GM18499 (cell line): ENCODE results near the gene TRIM29.
"Not testable (repeated sequence)": the region's sequence is repeated elsewhere in the genome, so short reads cannot be mapped to it uniquely, and the experiment has no call there.

Experiments used
- ATAC-seq: cut with Tn5 transposase; IDR thresholded peaks from one replicate; pipeline ENCODE4 v1.9.1; 2021; ENCODE audit warnings: moderate number of reproducible peaks; ENCODE audit not compliant: insufficient read depth, unreplicated experiment

The TRIM29 gene

GRCh38 chr11:120172054-120172911 lies 34.4 kb upstream of the TRIM29 start:
- ATAC-seq: no peak

DNA sequence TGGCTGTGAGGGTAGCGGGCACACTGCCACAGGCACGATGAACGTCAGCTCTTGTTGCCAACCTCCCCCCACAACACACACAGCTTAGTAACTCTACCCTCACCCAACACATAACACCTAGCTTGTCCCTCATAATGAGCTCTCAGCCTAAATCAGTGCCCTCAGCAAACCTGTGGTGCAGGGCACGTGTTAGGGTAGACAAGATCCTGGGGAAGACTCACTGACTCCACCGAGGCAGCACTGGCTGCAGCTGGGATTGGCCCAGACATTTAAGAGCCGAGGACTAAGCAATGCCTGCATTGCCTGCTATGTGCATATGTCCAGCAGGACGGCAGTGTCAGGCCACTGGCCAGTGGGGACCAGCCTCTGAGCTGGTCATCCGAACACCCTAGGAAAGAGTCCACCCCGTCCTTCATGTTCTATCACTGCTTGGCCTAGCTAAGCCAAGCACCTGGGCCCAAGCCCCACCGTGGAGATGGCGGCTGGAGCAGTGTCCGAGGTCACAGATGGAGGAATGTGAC lies 32.9 kb upstream of the TRIM29 start:
- ATAC-seq: no peak

- ATAC-seq: no peak
Observed at GRCh38 chr11:120169981-120170698, 32.2 kb upstream of the TRIM29 start.

GRCh38 chr11:120168960-120169681 lies 31.2 kb upstream of the TRIM29 start:
- no peak for ATAC-seq

DNA sequence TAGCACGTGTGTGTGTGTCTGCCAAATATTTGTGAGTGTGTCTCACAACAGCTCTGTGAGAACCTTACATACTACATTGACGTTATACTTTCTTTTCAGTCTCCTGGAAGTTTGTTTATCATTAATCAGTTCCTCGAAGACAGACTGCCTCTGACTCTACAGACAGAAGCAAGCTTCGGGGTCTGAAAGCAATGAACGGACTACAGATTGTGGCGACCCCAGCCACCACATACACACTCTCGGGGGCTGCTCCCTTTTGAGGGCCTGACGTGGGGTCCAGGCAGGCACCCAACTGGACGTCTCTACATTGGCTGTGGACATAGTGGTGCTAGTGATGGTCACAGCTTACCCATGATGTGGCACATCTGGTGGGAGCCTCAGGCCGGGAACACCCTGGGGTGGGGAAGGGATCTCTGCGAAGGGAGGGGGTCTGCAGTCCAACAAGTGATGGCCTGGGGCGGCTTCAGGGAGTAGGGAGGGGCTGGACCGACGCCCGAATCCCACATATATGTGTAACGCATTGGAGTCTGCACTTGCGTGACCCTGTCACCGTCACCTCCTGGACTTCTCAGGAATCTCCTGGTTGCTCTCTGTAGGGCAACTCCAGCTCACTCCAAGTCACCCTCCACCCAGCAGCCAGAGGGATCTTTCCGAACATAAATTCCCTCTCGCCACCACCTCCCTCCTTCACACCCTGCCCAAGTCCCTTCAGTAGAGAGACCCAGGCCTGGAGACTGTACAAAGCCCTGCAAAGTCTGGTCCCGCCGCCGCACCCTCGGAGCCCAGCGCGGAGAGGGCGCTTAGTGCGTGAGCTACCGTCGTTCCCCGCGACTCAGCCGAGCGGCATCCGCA lies 30.4 kb upstream of the TRIM29 start:
- no peak for ATAC-seq

DNA sequence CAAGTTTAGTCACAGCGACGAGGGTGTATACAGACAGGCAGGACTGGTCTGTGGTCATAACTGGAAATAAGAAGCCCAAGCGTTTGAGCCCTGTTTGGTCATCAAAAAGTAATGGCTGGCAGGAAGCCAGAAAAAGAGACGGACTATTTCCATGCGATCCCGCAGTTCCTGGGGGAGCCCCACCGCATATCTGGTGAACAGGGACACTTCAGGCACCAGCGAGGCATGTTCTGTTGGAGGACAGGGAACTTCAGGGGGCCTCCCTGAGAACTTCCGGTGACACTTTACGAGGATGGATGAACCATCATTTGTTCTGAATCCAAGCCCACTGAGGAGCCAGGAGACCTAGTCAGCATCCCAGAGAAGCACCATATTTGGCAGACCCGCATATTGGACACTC lies 29.7 kb upstream of the TRIM29 start:
- no peak for ATAC-seq

DNA sequence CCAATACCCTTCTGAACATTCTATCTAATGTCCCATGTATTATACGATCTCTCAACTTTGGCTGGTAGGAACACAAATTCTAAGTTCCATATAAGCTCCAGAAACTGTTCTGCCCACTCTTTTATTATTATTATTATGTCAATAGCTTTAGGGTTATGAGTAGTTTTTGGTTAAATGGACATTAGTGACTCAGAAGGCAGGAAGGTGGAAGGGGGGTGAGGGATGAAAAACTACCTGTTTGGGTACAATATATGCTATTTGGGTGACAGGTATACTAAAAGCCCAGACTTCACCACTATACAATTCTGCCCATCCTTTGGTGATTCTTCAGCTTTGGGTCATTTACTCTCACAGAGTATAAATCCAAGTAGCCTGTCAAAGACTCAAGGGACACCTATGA lies 22.5 kb upstream of the TRIM29 start:
- ATAC-seq: no peak

DNA sequence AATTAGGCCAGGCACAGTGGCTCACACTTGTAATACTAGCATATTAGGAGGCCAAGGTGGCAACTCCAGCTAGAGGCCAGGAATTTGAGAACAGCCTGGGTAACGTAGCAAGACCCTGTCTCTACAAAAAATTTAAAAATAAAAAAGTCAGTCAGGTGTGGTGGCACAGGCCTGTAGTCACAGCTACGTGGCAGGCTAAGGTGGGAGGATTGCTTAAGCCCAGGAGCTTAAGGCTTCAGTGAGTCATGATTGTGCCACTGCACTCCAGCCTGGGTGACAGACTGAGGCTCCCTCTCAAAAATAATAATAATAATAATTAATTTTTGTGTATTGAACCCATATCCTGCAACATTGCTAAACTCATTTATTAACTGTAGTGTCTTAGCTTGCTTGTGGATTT lies 15.3 kb upstream of the TRIM29 start:
- no peak for ATAC-seq

- no peak for ATAC-seq
Observed at GRCh38 chr11:120151536-120151935, 13.6 kb upstream of the TRIM29 start.

DNA sequence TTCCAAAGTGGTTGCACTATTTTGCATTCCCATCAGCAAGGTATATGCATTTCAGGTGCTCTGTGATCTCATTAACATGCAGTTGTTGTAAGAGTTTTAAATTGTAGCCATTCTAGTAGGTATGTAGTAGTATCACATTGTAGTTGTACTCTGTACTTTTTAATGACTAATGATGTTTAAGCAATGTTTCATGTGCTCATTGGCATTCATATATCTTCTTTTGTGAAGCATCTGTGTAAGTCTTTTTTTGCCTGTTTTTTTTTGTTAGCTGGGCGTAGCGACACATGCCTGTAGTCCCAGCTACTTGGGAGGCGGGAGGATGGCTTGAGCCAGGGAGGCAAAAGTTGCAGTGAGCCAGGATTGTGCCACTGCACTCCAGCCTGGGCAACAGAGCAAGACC lies 11.3 kb upstream of the TRIM29 start:
- no peak for ATAC-seq

DNA sequence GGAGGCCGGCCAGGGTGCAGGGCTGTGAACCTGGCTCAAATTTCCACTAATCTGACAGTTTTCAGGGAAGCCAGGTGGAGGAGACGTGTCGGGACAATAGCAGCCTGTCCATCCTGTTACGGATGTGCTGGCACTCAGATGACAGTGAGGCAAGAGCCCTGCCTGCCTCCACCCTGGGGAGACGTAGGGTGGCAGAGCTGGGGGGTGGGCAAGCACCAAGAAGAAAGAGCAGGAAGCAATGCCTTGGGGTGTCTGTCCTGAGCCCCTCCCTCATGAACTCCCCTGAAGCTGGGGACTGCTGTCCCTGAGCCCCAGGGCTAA lies 10.0 kb upstream of the TRIM29 start:
- no peak for ATAC-seq

DNA sequence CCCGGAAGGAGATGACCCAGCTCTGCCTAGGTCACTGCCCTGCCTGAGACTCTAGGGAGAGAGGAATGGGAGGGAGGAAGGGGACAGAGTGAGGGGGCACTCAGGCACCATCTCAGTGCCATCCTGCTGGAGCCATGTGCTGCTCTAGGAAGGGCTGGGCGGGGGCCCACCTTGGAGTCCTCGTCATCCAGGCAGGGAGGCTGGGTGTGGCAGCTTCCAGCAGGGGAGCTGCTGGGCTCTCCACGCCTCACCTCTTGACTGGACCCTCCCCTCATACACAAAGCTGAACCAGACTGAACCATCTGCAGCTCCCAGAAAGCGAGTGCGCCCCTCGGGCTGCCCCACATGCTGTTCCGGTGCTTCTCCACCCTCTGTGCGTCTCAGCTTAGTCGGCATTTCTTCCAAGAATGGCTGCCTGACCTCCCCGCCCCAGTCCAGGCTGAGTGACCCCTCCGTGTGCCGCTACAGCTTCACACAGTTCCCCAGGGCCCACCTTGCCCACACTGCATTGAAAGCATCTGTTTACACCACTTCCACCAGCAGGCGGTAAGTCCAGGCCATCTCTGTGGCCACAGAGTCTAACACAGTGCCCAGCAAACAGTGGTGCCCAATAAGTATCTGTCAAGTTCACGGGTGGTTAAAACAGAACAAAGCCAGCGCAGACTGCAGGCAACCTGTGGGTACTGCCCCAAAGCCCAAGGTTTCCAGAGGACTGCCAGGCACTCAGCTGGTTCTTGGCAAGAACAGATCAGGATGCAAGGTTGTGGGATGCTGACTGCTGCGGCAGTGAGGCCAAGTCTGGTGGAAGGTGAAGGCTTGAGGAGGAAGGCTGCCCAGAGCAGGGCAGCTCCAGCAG lies 9.4 kb upstream of the TRIM29 start:
- ATAC-seq: no peak

GRCh38 chr11:120146413-120147093 lies 8.6 kb upstream of the TRIM29 start:
- ATAC-seq: no peak

GRCh38 chr11:120144501-120144900 lies 6.6 kb upstream of the TRIM29 start:
- ATAC-seq: no peak

DNA sequence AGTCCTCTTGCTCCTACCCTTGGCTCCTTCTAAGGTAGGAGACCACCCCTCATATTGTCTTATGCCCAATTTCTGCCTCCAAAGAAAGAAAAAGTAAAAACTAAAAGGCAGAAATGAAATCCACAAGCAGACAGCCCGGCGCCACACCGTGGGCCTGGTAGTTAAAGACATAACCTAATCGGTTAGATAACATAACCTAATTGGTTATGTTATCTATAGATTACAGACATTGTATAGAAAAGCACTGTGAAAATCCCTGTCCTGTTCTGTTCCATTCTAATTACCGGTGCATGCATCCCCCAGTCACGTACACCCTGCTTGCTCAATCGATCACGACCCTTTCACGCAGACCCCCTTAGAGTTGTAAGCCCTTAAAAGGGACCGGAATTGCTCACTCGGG lies 5.6 kb upstream of the TRIM29 start:
- not testable (repeated sequence) for ATAC-seq

DNA sequence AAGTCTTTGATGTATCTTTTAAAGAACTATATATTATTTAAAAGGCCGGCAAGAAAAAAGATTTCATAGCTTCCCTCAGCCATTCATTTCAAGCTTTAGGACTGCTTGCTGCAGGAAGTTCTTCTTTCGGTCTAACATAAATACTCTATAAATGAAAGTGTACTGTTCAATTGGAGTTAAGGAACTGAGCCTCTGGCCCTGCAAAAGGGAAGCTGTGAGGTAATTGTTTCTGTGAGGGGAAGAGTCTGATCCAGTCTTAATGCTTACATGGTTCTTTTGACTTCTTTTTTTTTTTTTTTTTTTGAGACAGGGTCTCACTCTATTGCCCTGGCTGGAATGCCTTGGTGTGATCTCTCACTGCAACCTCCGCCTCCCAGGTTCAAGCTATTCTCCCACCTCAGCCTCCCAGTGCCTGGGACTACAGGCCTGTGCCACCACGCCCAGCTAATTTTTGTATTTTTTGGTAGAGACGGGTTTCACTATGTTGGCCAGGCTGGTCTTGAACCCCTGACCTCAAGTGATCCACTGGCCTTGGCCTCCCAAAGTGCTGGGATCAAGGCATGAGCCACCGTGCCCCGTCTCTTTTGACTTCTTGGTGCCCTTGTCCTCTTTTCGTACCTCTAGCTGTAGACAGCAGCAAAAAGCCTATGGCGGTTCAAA lies 4.7 kb upstream of the TRIM29 start:
- no peak for ATAC-seq

- ATAC-seq: no peak
Observed at GRCh38 chr11:120141768-120142423, 4.0 kb upstream of the TRIM29 start.
